Mesendoderm (in vitro differentiated cells): Measurements from ENCODE around the gene FAM120C.

ENCODE experiments used
- DNase-seq: peaks from one replicate; pipeline ENCODE4 v3.0.0; 2013
- H2AK5ac ChIP-seq: 2 replicates; pipeline ENCODE4 v1.6.1; 2013; ENCODE audit warnings: low read length, inconsistent platforms
- H2BK120ac ChIP-seq: 2 replicates; pipeline ENCODE4 v1.6.1; 2013; ENCODE audit warnings: low read depth, mild to moderate bottlenecking, low read length, moderate library complexity, mixed read lengths
- H2BK15ac ChIP-seq: replicated peaks from 2 replicates; pipeline ENCODE4 v1.6.1; 2013; ENCODE audit warnings: low read depth, mild to moderate bottlenecking, moderate library complexity
- H2BK5ac ChIP-seq: 2 replicates; pipeline ENCODE4 v1.6.1; 2013; ENCODE audit warnings: low read length, inconsistent platforms
- H3K18ac ChIP-seq: 2 replicates; pipeline ENCODE4 v1.6.1; 2013; ENCODE audit warnings: mild to moderate bottlenecking, low read length, mixed read lengths
- H3K23ac ChIP-seq: one replicate; pipeline ENCODE4 v1.6.1; 2013; ENCODE audit warnings: low read length
- H3K27ac ChIP-seq: 2 replicates; pipeline ENCODE4 v1.5.1; 2013; ENCODE audit warnings: low read depth, mild to moderate bottlenecking, inconsistent platforms, low read length, moderate library complexity
- H3K27me3 ChIP-seq: 2 replicates; pipeline ENCODE4 v1.6.1; 2013; ENCODE audit warnings: low read length, control low read depth, mild to moderate bottlenecking, inconsistent platforms; ENCODE audit not compliant: insufficient read depth, poor library complexity
- H3K36me3 ChIP-seq: 2 replicates; pipeline ENCODE4 v1.6.1; 2013; ENCODE audit warnings: low read length, inconsistent platforms; ENCODE audit not compliant: control insufficient read depth, insufficient read depth
- H3K4ac ChIP-seq: one replicate; pipeline ENCODE4 v1.6.1; 2013; ENCODE audit warnings: low read depth, mild to moderate bottlenecking, low read length, moderate library complexity
- H3K4me1 ChIP-seq: 2 replicates; pipeline ENCODE4 v1.6.1; 2013; ENCODE audit warnings: low read depth, low read length, inconsistent platforms; ENCODE audit not compliant: control insufficient read depth
- H3K4me2 ChIP-seq: 2 replicates; pipeline ENCODE4 v1.6.1; 2013; ENCODE audit warnings: low read length
- H3K4me3 ChIP-seq: 2 replicates; pipeline ENCODE4 v1.5.1; 2013; ENCODE audit warnings: mild to moderate bottlenecking, low read length
- H3K56ac ChIP-seq: one replicate; pipeline ENCODE4 v1.6.1; 2013; ENCODE audit warnings: low read length
- H3K79me1 ChIP-seq: 2 replicates; pipeline ENCODE4 v1.6.1; 2013; ENCODE audit warnings: low read length, inconsistent platforms
- H3K79me2 ChIP-seq: 2 replicates; pipeline ENCODE4 v1.6.1; 2013; ENCODE audit warnings: mild to moderate bottlenecking, low read length; ENCODE audit not compliant: control insufficient read depth, insufficient read depth
- H3K9ac ChIP-seq: 2 replicates; pipeline ENCODE4 v1.6.1; 2013; ENCODE audit warnings: low read length, inconsistent platforms
- H4K5ac ChIP-seq: one replicate; pipeline ENCODE4 v1.6.1; 2013; ENCODE audit warnings: low read length
- H4K8ac ChIP-seq: one replicate; pipeline ENCODE4 v1.6.1; 2013; ENCODE audit warnings: low read depth, mild to moderate bottlenecking, control low read depth, low read length, moderate library complexity
- WGBS: extraction: QIAGEN DNeasy Blood & Tissue Kit; methylation state at CpG from one replicate; pipeline ENCODE4 v1.1.7; 2013; ENCODE audit warnings: low lambda C conversion rate, missing lambda C conversion rate; ENCODE audit not compliant: insufficient coverage; ENCODE audit errors: extremely low coverage; 5-methylcytosine and 5-hydroxymethylcytosine counted together

FAM120C gene

GRCh38 chrX:54116391-54116790, 66.7 kb downstream of the FAM120C start:
- no peak overlapping the region for H3K4ac ChIP-seq
- no peak overlapping the region for H3K18ac ChIP-seq
- no peak overlapping the region for H3K56ac ChIP-seq
- no peak overlapping the region for H2BK120ac ChIP-seq
- no peak overlapping the region for H2BK5ac ChIP-seq
- H3K4me1 ChIP-seq, result no peaks in the 10 kb centered on the region
- WGBS, result no CpG with 5 or more reads among the region's 7 CpGs
- no peaks in the 10 kb centered on the region for H3K79me1 ChIP-seq
- H4K5ac ChIP-seq, result no peak overlapping the region
- H3K79me2 ChIP-seq, result no peaks in the 10 kb centered on the region
- no peaks in the 10 kb centered on the region for H3K36me3 ChIP-seq
- no peak overlapping the region for H3K23ac ChIP-seq
- H3K4me2 ChIP-seq, result no peak overlapping the region
- H2AK5ac ChIP-seq, result no peak overlapping the region
- H3K9ac ChIP-seq, result no peak overlapping the region
- no peaks in the 10 kb centered on the region for H3K27me3 ChIP-seq
- H3K4me3 ChIP-seq, result no peak overlapping the region
- H4K8ac ChIP-seq, result no peak overlapping the region
- DNase-seq, result no peak
- H2BK15ac ChIP-seq, result no peak overlapping the region
- no peak overlapping the region for H3K27ac ChIP-seq

GRCh38 chrX:54093571-54093970, 89.5 kb downstream of the FAM120C start:
- Histone ChIP-seq H3K23ac (no peak overlapping the region), H3K27me3 (no peaks in the 10 kb centered on the region), H4K8ac (no peak overlapping the region), H3K36me3 (no peaks in the 10 kb centered on the region), H3K4me2 (no peak overlapping the region), H3K79me2 (no peaks in the 10 kb centered on the region), H3K79me1 (no peaks in the 10 kb centered on the region), H3K27ac (no peak overlapping the region), H3K18ac (no peak overlapping the region), H3K4me3 (no peak overlapping the region), H2BK120ac (no peak overlapping the region), H3K4me1 (no peaks in the 10 kb centered on the region), H2BK5ac (no peak overlapping the region), H2BK15ac (no peak overlapping the region), H2AK5ac (no peak overlapping the region), H4K5ac (no peak overlapping the region), H3K9ac (no peak overlapping the region), H3K4ac (no peak overlapping the region), H3K56ac (no peak overlapping the region)
- no CpG with 5 or more reads among the region's 2 CpGs for WGBS
- no peak for DNase-seq

GRCh38 chrX:54093159-54093558, 89.9 kb downstream of the FAM120C start:
- no peaks in the 10 kb centered on the region for H3K79me1 ChIP-seq
- H3K4ac ChIP-seq, result no peak overlapping the region
- H2BK120ac ChIP-seq, result no peak overlapping the region
- no peak overlapping the region for H4K8ac ChIP-seq
- H3K56ac ChIP-seq, result no peak overlapping the region
- H4K5ac ChIP-seq, result no peak overlapping the region
- no peak overlapping the region for H3K18ac ChIP-seq
- H2AK5ac ChIP-seq, result no peak overlapping the region
- H3K4me3 ChIP-seq, result no peak overlapping the region
- H3K4me1 ChIP-seq, result no peaks in the 10 kb centered on the region
- no CpG with 5 or more reads among the region's 1 CpG for WGBS
- DNase-seq, result no peak
- H3K27me3 ChIP-seq, result no peaks in the 10 kb centered on the region
- no peak overlapping the region for H3K4me2 ChIP-seq
- no peaks in the 10 kb centered on the region for H3K36me3 ChIP-seq
- H2BK15ac ChIP-seq, result no peak overlapping the region
- no peaks in the 10 kb centered on the region for H3K79me2 ChIP-seq
- no peak overlapping the region for H3K27ac ChIP-seq
- H3K9ac ChIP-seq, result no peak overlapping the region
- H2BK5ac ChIP-seq, result no peak overlapping the region
- H3K23ac ChIP-seq, result no peak overlapping the region

GRCh38 chrX:54090880-54091279, 92.2 kb downstream of the FAM120C start:
- Histone ChIP-seq H4K5ac (no peak overlapping the region), H3K56ac (no peak overlapping the region), H4K8ac (no peak overlapping the region), H3K79me2 (no peaks in the 10 kb centered on the region), H2BK120ac (no peak overlapping the region), H3K4me2 (no peak overlapping the region), H3K23ac (no peak overlapping the region), H2BK5ac (no peak overlapping the region), H2AK5ac (no peak overlapping the region), H3K9ac (no peak overlapping the region), H3K27ac (no peak overlapping the region), H3K4ac (no peak overlapping the region), H3K27me3 (no peaks in the 10 kb centered on the region), H3K36me3 (no peaks in the 10 kb centered on the region), H3K4me1 (no peaks in the 10 kb centered on the region), H3K4me3 (no peak overlapping the region), H3K18ac (no peak overlapping the region), H2BK15ac (no peak overlapping the region), H3K79me1 (no peaks in the 10 kb centered on the region)
- no CpG with 5 or more reads among the region's 2 CpGs for WGBS
- DNase-seq, result no peak

GRCh38 chrX:54089191-54089590, 93.9 kb downstream of the FAM120C start:
- Histone ChIP-seq H3K4me3 (no peak overlapping the region), H3K4me2 (no peak overlapping the region), H3K4me1 (no peaks in the 10 kb centered on the region), H3K56ac (no peak overlapping the region), H3K23ac (no peak overlapping the region), H2BK15ac (no peak overlapping the region), H3K36me3 (no peaks in the 10 kb centered on the region), H3K79me2 (no peaks in the 10 kb centered on the region), H3K27me3 (no peaks in the 10 kb centered on the region), H2BK5ac (no peak overlapping the region), H4K5ac (no peak overlapping the region), H3K79me1 (no peaks in the 10 kb centered on the region), H4K8ac (no peak overlapping the region), H3K4ac (no peak overlapping the region), H3K18ac (no peak overlapping the region), H2AK5ac (no peak overlapping the region), H3K9ac (no peak overlapping the region), H2BK120ac (no peak overlapping the region), H3K27ac (no peak overlapping the region)
- no CpG with 5 or more reads among the region's 2 CpGs for WGBS
- DNase-seq, result no peak

GRCh38 chrX:54087661-54088060, 95.4 kb downstream of the FAM120C start:
- H4K8ac ChIP-seq, result no peak overlapping the region
- DNase-seq, result no peak
- no peaks in the 10 kb centered on the region for H3K36me3 ChIP-seq
- H2BK5ac ChIP-seq, result no peak overlapping the region
- no peaks in the 10 kb centered on the region for H3K79me1 ChIP-seq
- no peak overlapping the region for H3K4ac ChIP-seq
- H3K18ac ChIP-seq, result no peak overlapping the region
- H3K4me3 ChIP-seq, result no peak overlapping the region
- no CpG with 5 or more reads among the region's 4 CpGs for WGBS
- no peaks in the 10 kb centered on the region for H3K79me2 ChIP-seq
- H2BK120ac ChIP-seq, result no peak overlapping the region
- H2AK5ac ChIP-seq, result no peak overlapping the region
- H3K4me2 ChIP-seq, result no peak overlapping the region
- no peak overlapping the region for H3K56ac ChIP-seq
- no peak overlapping the region for H4K5ac ChIP-seq
- no peaks in the 10 kb centered on the region for H3K4me1 ChIP-seq
- no peaks in the 10 kb centered on the region for H3K27me3 ChIP-seq
- H2BK15ac ChIP-seq, result no peak overlapping the region
- H3K27ac ChIP-seq, result no peak overlapping the region
- no peak overlapping the region for H3K9ac ChIP-seq
- H3K23ac ChIP-seq, result no peak overlapping the region
